Measurements from ENCODE around the gene COX6B1.
"Not testable (repeated sequence)": the region's sequence is repeated elsewhere in the genome, so short reads cannot be mapped to it uniquely, and the experiment has no call there.

The COX6B1 gene

DNA sequence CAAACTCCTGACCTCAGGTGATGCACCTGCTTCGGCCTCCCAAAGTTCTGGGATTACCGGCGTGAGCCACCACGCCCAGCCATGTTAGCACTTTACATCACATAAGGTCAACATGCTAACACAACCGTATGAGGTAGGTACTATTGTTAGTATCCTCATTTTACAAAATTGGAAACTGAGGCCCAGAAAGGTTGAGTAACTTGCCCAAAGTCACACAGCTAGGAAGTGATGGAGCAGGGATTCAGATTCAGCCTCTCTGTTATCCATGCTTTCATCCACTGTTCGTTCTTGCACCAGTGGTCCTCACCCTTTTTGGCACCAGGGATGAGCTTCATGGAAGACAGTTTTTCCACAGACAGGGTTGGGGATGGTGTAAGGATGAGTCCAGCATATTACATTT, 8.6 kb downstream of the COX6B1 start:
- no peak for DNase-seq (ENCODE audit: low read depth)
- H3K4me3 ChIP-seq (ENCODE audit: low read depth, low read length) = no peak overlapping the region

DNA sequence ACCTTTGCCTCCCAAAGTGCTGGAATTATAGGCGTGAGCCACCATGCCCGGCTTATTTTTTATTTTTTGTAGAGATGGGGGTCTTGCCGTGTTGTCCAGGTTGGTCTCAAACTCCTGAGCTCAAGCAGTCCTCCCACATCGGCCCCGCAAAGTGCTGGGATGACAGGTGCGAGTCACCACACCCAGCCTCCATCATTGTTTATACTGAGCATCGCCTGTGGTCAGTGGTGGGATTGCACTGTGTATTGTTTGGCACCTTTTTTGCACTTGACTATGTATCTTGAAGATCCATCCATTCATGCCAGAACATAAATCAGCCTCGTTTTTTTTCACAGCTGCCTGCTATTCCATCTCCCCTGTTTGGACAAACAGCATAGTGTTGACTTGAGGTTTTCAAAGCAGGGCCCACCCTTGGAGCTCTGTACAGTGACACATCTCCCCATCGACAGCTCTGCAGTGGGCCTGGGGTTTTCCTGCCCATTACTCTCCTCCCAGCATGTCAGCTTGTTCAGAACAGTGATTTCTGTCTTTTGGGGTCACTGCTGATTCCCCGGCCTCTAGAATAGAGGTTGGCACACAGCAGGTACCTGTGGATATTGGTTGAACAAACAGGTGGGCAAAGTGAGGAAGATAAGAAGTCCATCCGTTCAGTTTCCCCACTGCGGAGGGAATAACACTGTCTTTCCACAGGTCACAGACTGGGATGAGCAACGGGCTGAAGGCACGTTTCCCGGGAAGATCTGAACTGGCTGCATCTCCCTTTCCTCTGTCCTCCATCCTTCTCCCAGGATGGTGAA, 10.0 kb downstream of the COX6B1 start:
- no peak for DNase-seq (ENCODE audit: low read depth)
- no peak overlapping the region for H3K4me3 ChIP-seq (ENCODE audit: low read depth, low read length)

- H3K4me3 ChIP-seq (ENCODE audit: low read depth, low read length) = no peak overlapping the region
- no peak for DNase-seq (ENCODE audit: low read depth)
Measured at GRCh38 chr19:35661995-35662340, 13.8 kb downstream of the COX6B1 start.

DNA sequence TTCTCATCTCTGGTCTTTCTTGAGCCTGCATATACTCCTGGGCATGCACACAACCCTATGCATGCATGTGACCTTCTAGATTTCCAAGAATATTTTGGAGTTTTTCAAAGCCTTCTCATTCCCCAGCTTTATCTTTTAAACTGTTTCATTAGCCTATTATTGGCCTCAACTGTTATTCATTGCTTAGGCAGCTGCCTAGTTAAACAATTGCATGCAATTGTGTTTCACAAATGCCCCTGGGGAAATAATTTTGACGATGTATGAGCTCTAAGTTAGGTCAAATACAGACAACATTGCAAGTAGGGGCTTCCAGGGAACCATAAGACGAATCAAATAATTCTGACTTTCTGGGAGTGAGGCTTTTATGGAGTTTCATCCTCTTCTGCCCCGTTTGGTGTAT, 15.9 kb downstream of the COX6B1 start:
- DNase-seq (ENCODE audit: low read depth) = no peak
- H3K4me3 ChIP-seq (ENCODE audit: low read depth, low read length) = no peak overlapping the region

- no peak for DNase-seq (ENCODE audit: low read depth)
- H3K4me3 ChIP-seq (ENCODE audit: low read depth, low read length) = no peak overlapping the region
Measured at GRCh38 chr19:35665157-35665556, 17.0 kb downstream of the COX6B1 start.

GRCh38 chr19:35665604-35666003, 17.5 kb downstream of the COX6B1 start:
- no peak for DNase-seq (ENCODE audit: low read depth)

DNA sequence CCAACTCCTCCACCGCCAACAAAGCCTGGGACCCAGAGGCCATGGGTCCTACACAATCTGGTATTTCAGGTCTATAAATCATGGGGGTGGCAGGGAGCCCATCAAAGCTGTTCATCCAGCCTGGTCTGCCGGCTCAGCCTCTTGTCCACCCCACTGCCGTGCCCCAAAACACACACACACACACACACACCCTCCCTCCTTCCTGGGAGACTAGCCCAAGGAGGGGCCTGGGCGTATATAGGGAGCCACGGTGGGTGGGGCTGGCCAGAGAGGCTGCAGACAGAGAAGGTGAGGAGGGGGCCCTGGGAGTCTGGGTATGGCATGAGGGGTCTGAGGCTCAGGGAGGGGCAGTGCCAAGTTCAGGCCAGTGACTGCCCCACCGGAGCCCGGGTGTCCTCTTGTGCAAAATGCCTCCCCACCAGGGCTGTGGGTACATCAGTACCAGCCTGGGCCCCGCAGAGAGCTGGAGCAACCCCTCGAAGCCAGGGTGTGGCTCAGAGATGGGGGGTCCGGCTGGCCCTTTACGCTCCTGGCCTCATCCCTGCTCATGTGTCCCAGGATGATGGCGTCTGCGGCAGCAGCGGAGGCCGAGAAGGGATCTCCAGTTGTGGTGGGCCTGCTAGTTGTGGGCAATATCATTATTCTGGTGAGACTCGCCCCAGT, 18.3 kb downstream of the COX6B1 start, which contains the start of gene UPK1A:
Gene UPK1A (plus strand): TSS at position 267 of the 663 bp plus-strand sequence. CDS start 296 bp downstream, at position 563.
- H3K4me3 ChIP-seq (ENCODE audit: low read depth, low read length) = no peak within 1 kb of the TSS
- DNase-seq (ENCODE audit: low read depth) = no peak

More at GRCh38 chr19:35665604-35666003, 17.5 kb downstream of the COX6B1 start:
- no peak overlapping the region for H3K4me3 ChIP-seq (ENCODE audit: low read depth, low read length)

GRCh38 chr19:35669566-35669965, 21.4 kb downstream of the COX6B1 start:
- H3K4me3 ChIP-seq (ENCODE audit: low read depth, low read length) = no peak overlapping the region
- DNase-seq (ENCODE audit: low read depth) = no peak

DNA sequence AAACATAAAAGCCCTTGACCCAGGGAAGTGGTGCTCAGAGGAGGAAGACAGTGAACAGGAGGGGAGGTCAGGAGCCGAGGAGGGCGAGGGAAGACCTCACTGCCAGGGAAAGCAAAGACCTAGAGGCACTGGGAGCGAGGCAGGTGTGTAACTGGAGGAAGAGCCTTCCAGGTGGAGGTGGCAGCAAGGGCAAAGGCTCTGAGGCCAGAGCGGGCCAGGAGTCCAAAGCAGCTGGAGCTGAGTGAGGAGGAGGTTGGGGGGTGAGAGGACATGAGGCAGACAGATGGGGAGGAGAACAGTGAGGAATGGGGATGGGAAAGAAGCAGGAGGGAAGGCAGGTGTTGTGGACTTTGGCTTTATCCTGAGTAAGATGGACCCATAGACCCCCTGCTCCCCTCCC, 21.9 kb downstream of the COX6B1 start:
- no peak overlapping the region for H3K4me3 ChIP-seq (ENCODE audit: low read depth, low read length)
- no peak for DNase-seq (ENCODE audit: low read depth)

- no peak overlapping the region for H3K4me3 ChIP-seq (ENCODE audit: low read depth, low read length)
- no peak for DNase-seq (ENCODE audit: low read depth)
Measured at GRCh38 chr19:35670686-35671085, 22.6 kb downstream of the COX6B1 start.

- no peak overlapping the region for H3K4me3 ChIP-seq (ENCODE audit: low read depth, low read length)
- DNase-seq (ENCODE audit: low read depth) = no peak
Measured at GRCh38 chr19:35671818-35672217, 23.7 kb downstream of the COX6B1 start.

DNA sequence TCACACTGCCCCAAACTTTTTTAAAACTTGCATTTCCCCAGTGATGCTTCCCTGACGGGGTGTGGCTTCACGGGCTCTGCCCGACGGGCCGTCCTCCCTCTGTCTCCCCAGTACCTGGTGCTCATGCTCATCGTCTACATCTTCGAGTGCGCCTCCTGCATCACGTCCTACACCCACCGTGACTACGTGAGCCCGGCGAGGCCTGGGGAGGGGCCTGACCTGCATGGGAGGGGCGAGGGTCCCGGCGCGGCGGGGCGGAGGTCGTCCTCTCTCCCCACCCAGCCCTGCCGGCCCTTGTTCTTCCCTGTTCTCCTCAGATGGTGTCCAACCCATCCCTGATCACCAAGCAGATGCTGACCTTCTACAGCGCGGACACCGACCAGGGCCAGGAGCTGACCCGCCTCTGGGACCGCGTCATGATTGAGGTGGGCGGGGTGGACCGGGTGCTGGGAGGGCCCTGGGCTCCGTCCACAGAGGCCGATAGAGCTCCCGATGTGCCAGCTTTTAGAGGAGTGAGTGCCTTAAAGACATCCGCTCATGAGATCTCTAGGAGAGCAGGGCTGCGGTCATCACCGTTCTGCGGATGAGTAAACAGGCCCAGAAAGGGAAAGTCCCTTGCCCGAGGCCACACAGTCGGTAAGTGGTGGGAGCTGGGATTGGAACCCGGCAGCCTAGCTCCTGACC, 25.1 kb downstream of the COX6B1 start:
- H3K4me3 ChIP-seq (ENCODE audit: low read depth, low read length) = peak overlapping the region; percentile 45
- DNase-seq (ENCODE audit: low read depth) = no peak

DNA sequence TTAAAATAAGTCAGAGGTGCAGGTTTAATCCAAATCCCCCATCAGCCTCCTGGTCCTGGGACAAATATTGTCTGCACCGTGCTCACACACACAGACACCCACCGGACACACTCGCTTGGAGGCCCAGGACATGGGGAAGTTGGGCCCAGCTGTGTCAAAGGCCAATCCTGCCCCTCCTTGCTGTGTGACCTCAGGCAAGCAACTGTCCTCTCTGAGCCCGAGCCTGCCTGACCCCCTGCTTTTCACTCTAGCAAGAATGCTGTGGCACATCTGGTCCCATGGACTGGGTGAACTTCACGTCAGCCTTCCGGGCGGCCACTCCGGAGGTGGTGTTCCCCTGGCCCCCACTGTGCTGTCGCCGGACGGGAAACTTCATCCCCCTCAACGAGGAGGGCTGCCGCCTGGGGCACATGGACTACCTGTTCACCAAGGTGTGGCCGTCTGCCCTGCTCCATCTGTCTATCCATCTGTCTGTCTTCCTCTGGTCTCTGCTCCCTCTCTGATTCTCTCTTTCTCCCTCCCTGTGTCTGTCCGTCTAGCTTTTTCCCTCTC, 27.5 kb downstream of the COX6B1 start:
- DNase-seq (ENCODE audit: low read depth) = no peak

DNA sequence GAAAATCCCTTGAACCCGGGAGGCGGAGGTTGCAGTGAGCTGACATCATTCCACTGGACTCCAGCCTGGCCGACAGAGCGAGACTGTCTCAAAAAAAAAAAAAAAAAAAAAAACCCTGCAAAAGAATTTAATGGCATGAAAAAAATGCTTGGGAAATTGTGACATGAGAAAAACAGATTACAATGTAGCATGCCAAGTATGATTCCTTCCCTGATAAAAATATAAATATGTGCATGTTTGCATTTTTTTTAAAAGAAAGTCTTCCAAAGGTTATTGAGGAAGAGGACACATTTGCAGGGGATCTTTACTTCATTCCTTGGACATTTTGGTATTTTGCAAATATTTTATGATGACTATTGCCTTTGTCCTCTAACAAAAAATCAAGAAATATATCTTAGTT, 41.7 kb downstream of the COX6B1 start:
- no peak overlapping the region for H3K4me3 ChIP-seq (ENCODE audit: low read depth, low read length)
- no peak for DNase-seq (ENCODE audit: low read depth)

More for the DNA sequence above, 27.5 kb downstream of the COX6B1 start:
- no peak overlapping the region for H3K4me3 ChIP-seq (ENCODE audit: low read depth, low read length)

DNA sequence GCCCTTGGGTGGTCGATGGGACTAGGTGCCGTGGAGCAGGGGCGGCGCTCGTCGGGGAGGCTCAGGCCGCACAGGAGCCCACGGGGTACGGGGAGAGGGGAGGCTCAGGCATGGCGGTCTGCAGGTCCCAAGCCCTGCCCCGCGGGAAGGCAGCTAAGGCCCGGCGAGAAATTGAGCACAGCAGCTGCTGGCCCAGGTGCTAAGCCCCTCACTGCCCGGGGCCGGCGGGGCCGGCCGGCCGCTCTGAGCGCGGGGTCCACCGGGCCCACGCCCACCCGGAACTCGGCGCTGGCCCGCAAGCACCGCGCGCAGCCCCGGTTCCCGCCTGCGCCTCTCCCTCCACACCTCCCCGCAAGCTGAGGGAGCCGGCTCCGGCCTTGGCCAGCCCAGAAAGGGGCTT, 43.0 kb downstream of the COX6B1 start:
- DNase-seq (ENCODE audit: low read depth); H3K4me3 ChIP-seq (ENCODE audit: low read depth, low read length): not testable (repeated sequence)

DNA sequence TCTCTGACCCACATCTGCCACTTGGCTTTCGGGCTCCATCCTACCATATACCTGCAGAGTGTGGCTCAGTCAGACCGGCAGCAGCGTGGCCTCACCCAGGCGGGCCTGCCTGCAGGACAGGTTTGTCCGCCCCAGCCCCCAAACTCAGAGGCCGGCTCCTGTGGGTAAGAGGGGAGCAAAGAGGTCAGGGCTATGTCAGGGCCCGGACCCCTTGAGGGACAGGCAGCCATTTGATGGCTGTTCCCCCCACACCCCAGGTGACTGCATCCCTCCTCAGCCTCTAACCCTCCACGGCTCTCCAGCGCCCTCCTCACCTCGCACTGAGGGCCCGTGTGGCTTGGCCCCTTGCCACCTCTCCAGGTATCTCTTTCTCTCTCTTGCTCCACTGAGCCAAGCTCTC, 43.9 kb downstream of the COX6B1 start:
- H3K4me3 ChIP-seq (ENCODE audit: low read depth, low read length) = no peak overlapping the region
- no peak for DNase-seq (ENCODE audit: low read depth)

GRCh38 chr19:35693422-35693821, 45.3 kb downstream of the COX6B1 start:
- no peak for DNase-seq (ENCODE audit: low read depth)
- H3K4me3 ChIP-seq (ENCODE audit: low read depth, low read length) = no peak overlapping the region

- no peak overlapping the region for H3K4me3 ChIP-seq (ENCODE audit: low read depth, low read length)
- DNase-seq (ENCODE audit: low read depth) = no peak
Measured at GRCh38 chr19:35693835-35694599, 45.9 kb downstream of the COX6B1 start.

- no peak for DNase-seq (ENCODE audit: low read depth)
- H3K4me3 ChIP-seq (ENCODE audit: low read depth, low read length) = no peak overlapping the region
Measured at GRCh38 chr19:35695895-35696422, 47.8 kb downstream of the COX6B1 start.
